ENCODE data around the gene BRIP1. TPM values are rescaled to one million over a fixed set of nuclear protein-coding genes. Genes with fewer than 3 reads are reported as not detected.
"Not testable (repeated sequence)": the region's sequence is repeated elsewhere in the genome, so short reads cannot be mapped to it uniquely, and the experiment has no call there.

BRIP1 gene
- total RNA-seq (2014; rRNA removed; shearing (Covaris generic); ENCODE audit: low replicate concordance), result 5.5 and 11.7 TPM in 2 replicates

DNA sequence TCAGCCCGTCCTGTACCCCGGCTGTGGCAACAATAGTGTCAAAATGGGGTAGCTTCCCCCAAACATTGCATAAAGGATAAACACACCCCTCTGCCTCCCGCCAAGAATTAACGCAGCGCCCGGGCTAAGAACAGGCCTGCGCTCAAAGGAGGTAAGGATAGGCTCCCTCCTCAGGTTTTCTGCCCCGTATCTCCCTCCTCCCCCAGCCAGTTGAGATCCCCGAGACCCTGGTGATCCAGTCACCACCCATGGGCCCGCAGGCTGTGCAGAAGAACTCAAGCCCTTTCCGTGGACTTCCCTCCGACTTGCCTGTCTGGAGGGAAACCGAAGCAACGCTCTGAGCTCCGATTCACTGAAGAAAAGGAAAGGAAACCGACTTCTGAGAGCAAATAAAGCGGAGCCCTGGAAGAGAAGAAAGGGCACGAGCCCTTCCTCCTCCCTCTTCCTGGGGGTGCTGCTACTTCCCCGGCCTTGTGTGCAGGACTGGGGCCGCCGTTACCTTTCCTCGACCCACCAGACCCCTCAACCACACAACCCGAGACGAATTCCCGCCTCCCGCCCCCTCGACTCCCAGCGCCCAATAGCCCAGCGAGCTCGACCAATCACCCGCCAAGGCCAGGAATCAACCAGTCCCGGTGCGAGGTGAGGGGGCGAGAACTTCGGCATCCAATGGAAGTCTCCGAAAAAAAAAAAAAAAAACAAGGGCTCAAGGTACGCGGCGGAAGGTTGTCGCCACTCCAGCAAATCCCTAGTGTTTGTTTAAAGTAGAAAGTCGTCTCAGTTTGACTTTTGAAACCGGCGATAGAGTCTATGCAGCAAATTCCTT is at the start of gene BRIP1:
BRIP1 (minus strand) TSS at position 554 of the 826 bp plus-strand sequence. CDS start 1,989 bp downstream, outside the sequence.
- Histone ChIP-seq H3K9me3 (no peaks in the 10 kb centered on the region), H3K4me3 (peak within 1 kb of the TSS; percentile 75), H3K36me3 (peaks cover 17% of the 10 kb centered on the region), H3K27me3 (no peaks in the 10 kb centered on the region)
- DNase-seq, result peak; percentile 98

DNA sequence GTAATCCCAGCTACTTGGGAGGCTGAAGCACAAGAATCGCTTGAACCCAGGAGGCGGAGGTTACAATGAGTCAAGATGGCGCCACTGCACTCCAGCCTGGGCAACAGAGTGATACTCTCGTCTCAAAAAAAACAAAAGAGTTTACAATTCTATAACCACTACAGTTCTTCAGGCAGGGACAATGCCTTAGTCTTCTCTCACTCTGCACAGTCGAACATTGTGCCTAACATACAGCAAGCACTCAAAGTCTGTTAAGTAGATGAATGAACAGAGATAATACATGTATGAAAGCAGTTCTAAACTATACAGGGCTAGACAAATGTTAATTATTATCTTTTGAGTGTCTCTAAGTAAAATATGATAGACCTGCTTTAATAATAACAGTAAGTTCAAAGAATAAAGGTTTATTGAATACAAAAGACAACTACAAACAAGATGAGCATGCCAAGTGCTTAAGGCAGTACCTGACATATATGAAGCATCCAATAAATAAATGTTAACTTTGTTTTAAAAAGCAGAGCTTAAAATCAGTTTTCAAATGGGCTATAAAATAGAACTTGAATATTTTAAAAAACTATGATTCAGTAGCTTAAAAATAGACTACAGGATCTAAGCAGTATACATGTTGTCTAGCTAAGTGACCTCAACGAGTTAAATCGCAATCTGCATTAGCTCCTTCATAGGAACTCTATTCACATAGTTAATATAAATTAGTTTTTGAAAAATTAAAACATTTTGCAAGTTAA is 45.1 kb upstream of the BRIP1 start:
- Histone ChIP-seq H3K36me3 (peaks cover 70% of the 10 kb centered on the region), H3K27me3 (no peaks in the 10 kb centered on the region), H3K4me3 (no peak overlapping the region), H3K9me3 (no peaks in the 10 kb centered on the region)
- DNase-seq, result no peak

DNA sequence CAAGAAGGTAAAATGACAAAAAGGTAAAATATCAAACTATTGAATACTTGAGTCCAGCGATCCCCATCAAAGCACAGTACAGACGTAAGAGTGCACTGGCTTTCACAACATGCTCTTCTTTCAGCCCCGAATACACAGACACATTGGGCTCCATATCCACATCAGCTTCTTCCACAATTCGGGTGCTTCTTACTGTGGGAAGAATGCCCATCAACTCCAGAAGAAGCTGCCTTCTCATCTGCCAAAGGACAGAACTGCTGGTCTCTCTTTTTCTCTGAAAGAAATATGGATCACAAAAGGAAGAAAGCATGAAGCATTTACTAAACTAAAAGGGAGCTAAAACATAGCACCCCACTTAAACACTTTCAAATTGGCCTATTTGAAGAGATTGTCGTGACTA is 44.0 kb upstream of the BRIP1 start:
- Histone ChIP-seq H3K36me3 (peaks cover 65% of the 10 kb centered on the region), H3K4me3 (no peak overlapping the region), H3K9me3 (no peaks in the 10 kb centered on the region), H3K27me3 (no peaks in the 10 kb centered on the region)
- DNase-seq, result no peak

DNA sequence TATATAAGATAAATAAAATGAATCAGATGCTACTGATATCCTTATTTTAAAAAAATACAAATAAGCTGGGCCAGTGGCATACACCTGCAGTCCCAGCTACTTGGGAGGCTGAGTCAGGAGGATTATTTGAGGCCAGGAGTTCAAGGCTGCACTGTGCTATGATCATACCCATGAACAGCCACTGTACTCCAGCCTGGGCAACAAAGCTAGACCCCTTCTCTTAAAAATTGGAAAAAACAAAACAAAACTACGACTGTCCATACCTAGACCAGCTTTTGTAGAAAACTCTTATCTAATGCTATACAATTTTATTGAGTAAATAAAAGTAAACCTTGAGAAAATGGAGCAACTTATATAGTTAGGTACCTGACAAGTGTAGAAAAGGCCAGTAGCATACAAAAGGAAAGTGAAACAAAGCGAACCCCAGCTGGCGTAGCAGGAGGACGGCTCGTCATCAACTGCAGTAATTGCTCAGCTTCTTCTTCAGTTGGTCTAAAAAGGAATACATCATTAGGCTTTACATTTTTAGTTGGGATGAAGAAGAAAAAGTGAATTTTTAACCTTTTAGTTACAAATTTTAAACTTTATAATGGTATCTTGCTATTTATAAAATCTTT is 40.9 kb upstream of the BRIP1 start:
- no peak overlapping the region for H3K4me3 ChIP-seq
- H3K27me3 ChIP-seq, result no peaks in the 10 kb centered on the region
- no peaks in the 10 kb centered on the region for H3K9me3 ChIP-seq
- peaks cover 47% of the 10 kb centered on the region for H3K36me3 ChIP-seq
- no peak for DNase-seq

DNA sequence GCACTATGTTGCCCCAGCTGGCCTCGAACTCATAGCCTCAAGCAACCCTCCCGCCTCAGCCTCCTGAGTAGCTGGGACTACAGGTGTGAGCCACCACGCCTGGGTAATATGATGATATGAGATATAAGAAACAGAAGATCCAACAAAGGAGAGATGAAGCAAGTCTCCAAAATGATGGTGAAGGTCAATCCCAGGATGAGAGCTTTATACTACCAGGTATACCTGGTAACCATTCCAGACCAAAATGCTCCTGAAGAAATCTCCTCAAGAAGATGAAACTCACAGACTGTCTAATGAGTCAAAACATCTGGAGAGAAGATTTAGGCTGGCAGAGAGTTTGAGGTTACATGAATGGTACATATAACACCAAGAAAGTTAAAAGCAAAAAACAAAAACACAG is 39.9 kb upstream of the BRIP1 start:
- Histone ChIP-seq H3K9me3 (no peaks in the 10 kb centered on the region), H3K4me3 (no peak overlapping the region), H3K36me3 (peaks cover 46% of the 10 kb centered on the region), H3K27me3 (no peaks in the 10 kb centered on the region)
- no peak for DNase-seq

DNA sequence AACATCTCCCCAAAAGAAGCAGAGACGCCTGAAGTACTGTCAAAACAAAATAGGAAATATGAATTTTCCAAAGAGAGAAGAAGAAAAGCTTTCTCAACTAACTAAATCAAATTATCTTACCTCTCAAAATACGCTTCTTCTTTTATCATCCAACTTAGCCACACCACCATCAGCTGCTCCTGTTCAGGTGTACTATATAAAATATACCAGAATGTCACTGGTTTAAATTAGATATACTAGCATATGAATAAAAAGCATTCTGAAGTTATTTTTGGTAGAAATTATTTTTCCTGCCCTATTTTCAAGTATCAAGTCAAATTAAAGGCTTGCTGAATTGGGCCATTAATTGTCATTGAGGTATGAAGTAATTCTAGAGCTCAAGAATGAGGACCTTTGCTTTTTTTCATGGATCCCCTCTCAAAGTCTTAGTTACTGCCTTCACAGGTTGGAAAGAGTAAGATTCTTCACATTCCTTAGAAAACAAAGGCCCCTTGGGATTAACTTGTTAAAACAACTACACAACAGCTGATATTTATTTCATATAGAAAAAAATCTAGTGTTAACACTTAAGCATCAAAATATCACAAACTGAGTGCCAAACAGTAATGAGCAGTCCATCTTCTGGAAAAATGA is 34.3 kb upstream of the BRIP1 start:
- no peak for DNase-seq
- Histone ChIP-seq H3K36me3 (peaks cover 34% of the 10 kb centered on the region), H3K27me3 (no peaks in the 10 kb centered on the region), H3K9me3 (no peaks in the 10 kb centered on the region), H3K4me3 (no peak overlapping the region)

DNA sequence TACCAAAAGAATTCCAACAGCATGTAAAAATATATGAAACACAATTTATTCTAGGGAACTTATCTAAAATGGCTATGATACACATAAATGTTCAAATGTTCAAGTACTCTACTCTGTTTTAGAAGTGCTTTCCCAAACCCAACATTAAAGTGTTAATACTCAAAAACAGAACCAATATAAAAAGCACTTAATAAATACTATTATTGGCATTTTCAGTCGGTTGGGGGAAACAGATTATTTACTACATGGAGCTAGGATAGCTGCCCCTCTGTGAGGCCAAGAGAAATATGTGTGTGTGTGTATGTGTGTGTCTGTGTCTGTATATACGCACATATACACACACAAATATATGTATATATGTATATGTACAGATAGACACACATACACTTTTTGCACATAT is 32.1 kb upstream of the BRIP1 start:
- H3K36me3 ChIP-seq, result peaks cover 24% of the 10 kb centered on the region
- DNase-seq, result no peak
- no peaks in the 10 kb centered on the region for H3K9me3 ChIP-seq
- no peaks in the 10 kb centered on the region for H3K27me3 ChIP-seq
- H3K4me3 ChIP-seq, result no peak overlapping the region

DNA sequence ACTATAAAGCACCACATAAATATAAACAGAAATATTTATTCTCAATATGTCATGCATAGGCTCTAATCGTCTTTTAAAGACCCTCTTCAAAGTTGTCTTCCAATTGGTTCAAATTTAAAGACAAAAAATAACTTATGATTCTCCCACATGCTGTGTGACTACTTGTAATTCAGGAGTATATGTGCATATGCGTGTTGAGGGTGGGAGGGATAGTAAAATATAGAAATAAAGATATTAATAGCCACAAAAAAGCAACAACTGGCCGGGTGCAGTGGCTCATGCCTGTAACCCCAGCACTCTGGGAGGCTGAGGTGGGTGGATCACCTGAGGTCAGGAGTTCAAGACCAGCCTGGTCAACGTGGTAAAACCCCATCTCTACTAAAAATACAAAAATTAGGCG is 31.0 kb upstream of the BRIP1 start:
- H3K4me3 ChIP-seq, DNase-seq, H3K9me3 ChIP-seq, H3K27me3 ChIP-seq: not testable (repeated sequence)
- peaks cover 28% of the 10 kb centered on the region for H3K36me3 ChIP-seq

DNA sequence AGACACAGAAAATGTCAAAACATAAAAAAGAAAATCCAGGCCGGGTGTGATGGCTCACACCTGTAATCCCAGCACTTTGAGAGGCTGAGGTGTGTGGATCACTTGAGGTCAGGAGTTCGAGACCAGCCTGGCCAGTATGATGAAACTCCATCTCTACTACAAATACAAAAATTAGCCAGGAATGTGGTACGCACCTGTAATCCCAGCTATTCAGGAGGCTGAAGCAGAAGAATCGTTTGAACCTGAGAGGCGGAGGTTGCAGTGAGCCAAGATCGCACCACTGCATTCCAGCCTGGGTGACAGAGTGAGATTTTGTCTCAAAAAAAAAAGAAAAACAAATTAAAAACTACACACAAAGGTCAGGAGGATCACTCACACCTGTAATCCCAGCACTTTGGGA is 24.4 kb upstream of the BRIP1 start:
- H3K27me3 ChIP-seq, DNase-seq, H3K9me3 ChIP-seq, H3K4me3 ChIP-seq: not testable (repeated sequence)
- peaks cover 36% of the 10 kb centered on the region for H3K36me3 ChIP-seq

DNA sequence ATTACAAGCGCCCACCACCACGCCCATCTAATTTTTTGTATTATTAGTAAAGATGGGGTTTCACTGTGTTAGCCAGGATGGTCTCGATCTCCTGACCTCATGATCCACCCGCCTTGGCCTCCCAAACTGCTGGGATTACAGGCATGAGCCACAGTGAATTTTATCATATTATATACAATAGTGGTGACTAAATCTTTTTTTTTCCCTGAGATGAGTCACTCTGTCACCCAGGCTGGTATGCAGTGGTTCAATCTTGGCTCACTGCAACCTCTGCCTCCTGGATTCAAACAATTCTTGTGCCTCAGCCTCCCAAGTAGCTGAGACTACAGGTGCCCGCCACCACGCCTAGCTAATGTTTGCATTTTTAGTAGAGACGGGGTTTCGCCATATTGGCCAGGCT is 22.5 kb upstream of the BRIP1 start:
- peak; percentile 41 for DNase-seq
- H3K27me3 ChIP-seq, H3K4me3 ChIP-seq, H3K9me3 ChIP-seq: not testable (repeated sequence)
- H3K36me3 ChIP-seq, result peaks cover 44% of the 10 kb centered on the region

DNA sequence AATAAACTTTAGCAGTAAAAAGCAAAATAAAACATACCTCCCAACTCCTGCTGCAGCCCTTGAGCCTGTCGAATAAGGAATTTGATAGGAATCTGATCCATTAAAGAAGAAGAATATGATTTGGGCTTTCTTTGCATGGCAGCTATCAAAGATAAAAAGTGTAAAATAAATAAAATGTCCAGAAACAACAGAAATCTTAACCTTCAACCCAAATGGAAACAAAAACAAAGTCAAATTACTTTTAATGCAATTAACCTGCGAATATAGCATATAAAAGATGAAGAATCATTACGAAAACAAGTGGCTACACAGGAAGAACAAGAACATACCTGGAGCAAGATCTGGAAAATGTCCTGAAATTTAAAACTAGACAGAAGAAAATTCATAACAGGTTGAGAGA is 21.5 kb upstream of the BRIP1 start:
- no peak for DNase-seq
- Histone ChIP-seq H3K36me3 (peaks cover 40% of the 10 kb centered on the region), H3K4me3 (no peak overlapping the region), H3K27me3 (no peaks in the 10 kb centered on the region), H3K9me3 (0 out of 2 replicates have a peak, but pooled peaks cover 6% of the 10 kb centered on the region)

DNA sequence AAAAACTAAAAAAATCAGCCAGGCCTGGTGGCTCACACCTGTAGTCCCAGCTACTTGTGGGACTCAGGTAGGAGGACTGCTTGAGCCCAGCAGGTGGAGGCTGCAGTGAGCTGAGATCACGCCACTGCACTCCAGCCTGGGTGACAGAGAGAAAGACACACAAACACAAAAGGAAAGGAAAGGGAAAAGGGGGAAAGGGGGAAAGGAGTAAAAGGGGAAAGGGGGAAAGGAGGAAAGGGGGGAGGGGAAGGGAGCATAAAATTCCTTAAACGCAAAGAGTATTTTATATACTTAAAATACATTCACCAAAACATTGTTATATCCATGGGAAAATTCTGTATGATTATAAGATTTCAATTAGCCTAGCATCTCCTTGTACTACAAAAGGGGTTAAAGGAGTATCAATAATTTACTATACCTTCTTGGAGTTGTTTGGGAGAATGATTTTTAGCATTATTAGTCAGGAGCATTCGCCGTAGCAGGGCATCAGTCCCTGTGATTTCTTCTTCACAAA is 17.3 kb upstream of the BRIP1 start:
- DNase-seq, result no peak
- Histone ChIP-seq H3K27me3 (no peaks in the 10 kb centered on the region), H3K9me3 (no peaks in the 10 kb centered on the region), H3K4me3 (no peak overlapping the region), H3K36me3 (peaks cover 34% of the 10 kb centered on the region)

DNA sequence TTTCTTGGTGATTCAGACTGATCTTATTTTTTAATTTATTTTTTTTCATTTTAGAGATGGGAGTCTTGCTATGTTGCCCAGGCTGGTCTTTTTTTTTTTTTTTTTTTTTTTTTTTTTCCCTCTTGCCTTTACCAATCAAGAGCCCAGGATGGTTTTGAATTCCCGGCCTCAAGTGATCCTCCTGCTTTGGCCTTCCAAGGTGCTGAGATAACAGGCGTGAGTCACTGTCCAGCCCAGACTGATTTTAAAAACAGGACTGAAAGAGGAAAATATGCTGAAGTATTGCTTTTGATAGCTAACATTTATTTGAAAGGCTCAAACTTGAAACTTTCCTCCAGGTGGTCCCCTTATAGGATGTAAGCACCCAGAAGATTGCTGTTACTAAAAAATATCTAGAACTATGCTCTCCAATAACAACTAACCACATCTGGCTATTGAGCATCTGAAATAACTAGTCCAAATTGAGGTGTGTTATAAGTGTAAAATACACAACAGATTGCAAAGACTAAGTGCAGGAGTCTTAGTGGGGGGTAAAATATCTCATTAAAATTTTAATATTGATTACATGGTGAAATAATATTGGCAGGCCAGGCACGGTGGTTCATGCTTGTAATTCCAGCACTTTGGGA is 15.8 kb upstream of the BRIP1 start:
- H3K36me3 ChIP-seq, result peaks cover 32% of the 10 kb centered on the region
- H3K9me3 ChIP-seq, result no peaks in the 10 kb centered on the region
- DNase-seq, result no peak
- no peaks in the 10 kb centered on the region for H3K27me3 ChIP-seq
- H3K4me3 ChIP-seq, result no peak overlapping the region

DNA sequence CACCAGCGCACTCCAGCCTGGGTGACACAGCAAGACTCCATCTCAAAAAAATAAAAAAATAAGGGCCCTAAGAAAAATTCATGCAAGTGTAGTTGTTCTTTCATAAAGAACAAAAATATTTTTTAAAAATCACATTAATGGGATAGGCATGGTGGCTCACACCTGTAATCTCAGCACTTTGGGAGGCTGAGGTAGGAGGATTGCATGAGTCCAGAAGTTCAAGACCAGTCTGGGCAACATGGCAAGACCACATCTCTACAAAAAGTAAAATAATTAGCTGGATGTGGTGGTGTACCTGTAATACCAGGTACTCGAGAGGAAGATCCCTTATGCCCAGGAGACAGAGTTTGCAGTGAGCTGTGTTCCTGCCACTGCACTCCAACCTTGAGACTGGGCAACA is 15.2 kb upstream of the BRIP1 start:
- H3K36me3 ChIP-seq, result peaks cover 32% of the 10 kb centered on the region
- no peaks in the 10 kb centered on the region for H3K27me3 ChIP-seq
- H3K9me3 ChIP-seq, result no peaks in the 10 kb centered on the region
- H3K4me3 ChIP-seq, result no peak overlapping the region
- no peak for DNase-seq

DNA sequence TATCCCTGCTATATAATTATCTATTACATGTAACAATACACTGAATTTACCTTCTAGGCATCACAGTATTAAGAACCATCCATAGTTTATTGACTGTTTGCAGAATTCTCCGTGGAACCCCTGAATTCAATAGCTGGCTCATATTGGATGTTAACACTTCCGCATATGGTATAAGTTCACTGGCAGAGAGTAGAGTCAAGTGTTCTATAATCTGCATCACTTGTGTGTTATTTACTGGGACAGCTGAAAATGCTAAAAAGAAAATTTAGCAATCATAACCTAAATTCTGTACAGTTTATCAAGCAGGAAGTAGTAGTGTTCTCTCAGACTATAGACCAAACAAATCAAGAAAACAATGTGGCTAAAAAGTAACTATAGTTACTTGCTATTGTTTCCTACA is 14.5 kb upstream of the BRIP1 start:
- no peaks in the 10 kb centered on the region for H3K27me3 ChIP-seq
- no peak for DNase-seq
- no peak overlapping the region for H3K4me3 ChIP-seq
- H3K9me3 ChIP-seq, result no peaks in the 10 kb centered on the region
- peaks cover 32% of the 10 kb centered on the region for H3K36me3 ChIP-seq

DNA sequence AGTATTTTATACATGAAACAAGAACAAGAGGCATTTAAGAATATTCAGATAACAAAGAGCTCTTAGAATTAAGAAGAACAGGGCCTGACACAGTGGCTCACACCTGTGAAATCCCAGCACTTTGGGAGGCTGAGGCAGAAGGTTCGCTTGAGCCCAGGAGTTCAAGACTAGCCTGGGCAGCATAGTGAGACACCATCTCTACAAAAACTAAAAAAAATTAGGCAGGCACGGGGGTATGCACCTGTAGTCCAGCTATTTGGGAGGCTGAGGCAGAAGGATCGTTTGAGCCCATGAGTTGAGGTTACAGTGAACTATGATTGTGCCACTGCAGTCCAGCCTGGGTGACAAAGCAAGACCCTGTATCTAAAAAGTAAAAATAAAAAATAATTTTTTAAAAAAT is 12.5 kb upstream of the BRIP1 start:
- peaks cover 35% of the 10 kb centered on the region for H3K36me3 ChIP-seq
- H3K4me3 ChIP-seq, result no peak overlapping the region
- no peak for DNase-seq
- H3K27me3 ChIP-seq, result no peaks in the 10 kb centered on the region
- no peaks in the 10 kb centered on the region for H3K9me3 ChIP-seq
